Hepatocyte (in vitro differentiated cells): Measurements from ENCODE around the gene CIITA.

Source experiments
- EZH2 ChIP-seq: fragments of 200-600 bp; sonication (generic); IDR thresholded peaks from 2 replicates; pipeline ENCODE4 v1.6.1; 2016; ENCODE audit warnings: antibody characterized with exemption, mild to moderate bottlenecking, borderline replicate concordance
- EZH2phosphoT487 ChIP-seq: fragments of 200-600 bp; sonication (generic); IDR thresholded peaks from one replicate; pipeline ENCODE4 v1.6.1; 2018; ENCODE audit warnings: antibody characterized with exemption, mild to moderate bottlenecking, low read depth, moderate library complexity; ENCODE audit not compliant: unreplicated experiment, severe bottlenecking
- TF ChIP-seq, protein P1 (sequence below): fragments of 200-600 bp; sonication (generic); IDR thresholded peaks from 2 replicates; pipeline ENCODE4 v1.5.1; 2016; ENCODE audit warnings: antibody characterized with exemption, mild to moderate bottlenecking; ENCODE audit not compliant: poor library complexity

GRCh38 chr16:10851512-10851911 lies 25.5 kb upstream of the CIITA start:
- TF ChIP-seq EZH2phosphoT487 (no peak), EZH2 (no peak)
- TF ChIP-seq, protein P1, sequence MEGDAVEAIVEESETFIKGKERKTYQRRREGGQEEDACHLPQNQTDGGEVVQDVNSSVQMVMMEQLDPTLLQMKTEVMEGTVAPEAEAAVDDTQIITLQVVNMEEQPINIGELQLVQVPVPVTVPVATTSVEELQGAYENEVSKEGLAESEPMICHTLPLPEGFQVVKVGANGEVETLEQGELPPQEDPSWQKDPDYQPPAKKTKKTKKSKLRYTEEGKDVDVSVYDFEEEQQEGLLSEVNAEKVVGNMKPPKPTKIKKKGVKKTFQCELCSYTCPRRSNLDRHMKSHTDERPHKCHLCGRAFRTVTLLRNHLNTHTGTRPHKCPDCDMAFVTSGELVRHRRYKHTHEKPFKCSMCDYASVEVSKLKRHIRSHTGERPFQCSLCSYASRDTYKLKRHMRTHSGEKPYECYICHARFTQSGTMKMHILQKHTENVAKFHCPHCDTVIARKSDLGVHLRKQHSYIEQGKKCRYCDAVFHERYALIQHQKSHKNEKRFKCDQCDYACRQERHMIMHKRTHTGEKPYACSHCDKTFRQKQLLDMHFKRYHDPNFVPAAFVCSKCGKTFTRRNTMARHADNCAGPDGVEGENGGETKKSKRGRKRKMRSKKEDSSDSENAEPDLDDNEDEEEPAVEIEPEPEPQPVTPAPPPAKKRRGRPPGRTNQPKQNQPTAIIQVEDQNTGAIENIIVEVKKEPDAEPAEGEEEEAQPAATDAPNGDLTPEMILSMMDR = no peak
